GM18511 (cell line): Measurements from ENCODE around the gene YAE1.

Experiments used
- ATAC-seq: cut with Tn5 transposase; IDR thresholded peaks from one replicate; pipeline ENCODE4 v1.9.1; 2021; ENCODE audit warnings: mild to moderate bottlenecking, moderate library complexity; ENCODE audit not compliant: unreplicated experiment

YAE1 gene

DNA sequence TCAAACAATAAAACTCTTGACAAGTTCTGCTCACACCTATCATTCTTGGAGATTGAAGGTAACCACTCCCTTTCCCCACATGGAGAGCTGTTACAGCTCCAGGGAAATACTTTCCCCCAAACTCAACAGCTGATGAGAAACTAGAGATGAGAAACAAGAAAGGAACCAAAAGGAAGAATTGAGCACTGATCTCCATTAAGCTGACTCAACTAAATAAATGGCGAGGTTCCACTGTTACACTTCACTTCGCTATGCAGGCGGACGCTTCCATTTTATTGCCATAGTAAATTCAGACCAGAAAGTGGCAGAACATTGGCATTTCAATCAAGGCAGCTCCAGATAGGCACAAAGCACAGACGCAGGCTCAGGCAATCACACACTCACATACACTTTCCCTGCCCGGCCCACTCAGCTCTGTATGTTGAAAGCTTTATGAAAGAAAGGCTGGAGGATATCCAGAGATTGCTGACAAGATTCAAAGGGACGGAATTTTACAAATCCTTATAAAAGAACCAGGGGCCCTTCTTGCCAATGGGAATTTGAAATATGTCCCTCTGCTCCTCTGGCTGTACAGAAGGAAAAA is 11.5 kb upstream of the YAE1 start:
- no peak for ATAC-seq

DNA sequence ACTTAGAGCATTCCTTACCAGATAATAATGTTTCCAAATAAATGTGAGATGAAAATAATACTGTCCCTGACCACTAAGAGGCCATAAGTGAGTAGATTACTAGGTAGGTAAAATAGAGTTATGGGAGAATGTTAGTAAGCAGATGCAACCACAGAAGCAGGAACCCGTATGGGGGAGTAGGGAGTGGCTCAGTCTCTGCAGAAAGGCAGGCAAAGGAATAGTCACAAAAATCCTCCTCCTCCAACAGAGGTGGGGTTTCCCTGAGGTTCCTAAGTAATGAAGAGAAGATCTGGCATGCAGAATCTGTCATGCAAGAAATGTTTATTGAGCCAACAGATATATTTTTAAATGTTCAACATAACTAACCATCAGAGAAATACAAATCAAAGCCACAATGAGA is 9.0 kb upstream of the YAE1 start:
- no peak for ATAC-seq

DNA sequence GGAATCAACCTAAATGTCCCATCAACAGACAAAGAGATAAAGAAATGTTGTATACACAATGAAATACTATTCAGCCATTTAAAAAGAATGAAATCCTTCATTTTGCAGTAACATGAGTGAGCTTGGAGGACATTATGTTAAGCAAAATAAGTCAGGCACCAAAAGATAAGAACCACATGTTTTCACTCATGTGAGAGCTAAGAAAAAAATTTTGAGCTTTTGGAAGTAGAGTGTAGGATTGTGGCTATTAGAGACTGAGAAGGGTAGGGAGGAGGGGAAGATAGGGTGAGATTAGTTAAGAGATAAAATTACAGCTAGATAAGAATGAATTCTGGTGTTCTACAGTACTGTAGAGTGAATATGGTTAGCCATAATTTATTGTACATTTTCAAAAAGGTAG is 8.3 kb upstream of the YAE1 start:
- ATAC-seq, result no peak

DNA sequence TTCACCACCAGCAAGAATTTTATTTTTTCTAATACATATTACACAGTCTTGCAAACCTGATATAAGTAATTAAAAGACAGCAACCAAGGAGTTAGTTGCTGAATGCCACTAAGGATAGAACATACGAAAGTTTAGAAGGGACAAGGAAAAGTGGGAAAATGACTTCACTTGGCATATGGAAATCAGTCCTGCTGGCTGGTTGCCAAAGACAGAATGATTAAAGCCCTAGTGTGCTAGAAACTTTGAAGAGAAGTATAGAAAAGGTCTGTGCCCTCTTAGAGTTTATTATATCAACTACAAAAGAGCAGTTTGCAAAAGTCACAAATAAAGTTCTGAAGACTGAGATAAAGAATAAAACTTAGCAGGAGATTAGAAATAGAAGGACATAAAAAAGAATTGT is 5.8 kb upstream of the YAE1 start:
- ATAC-seq, result no peak

DNA sequence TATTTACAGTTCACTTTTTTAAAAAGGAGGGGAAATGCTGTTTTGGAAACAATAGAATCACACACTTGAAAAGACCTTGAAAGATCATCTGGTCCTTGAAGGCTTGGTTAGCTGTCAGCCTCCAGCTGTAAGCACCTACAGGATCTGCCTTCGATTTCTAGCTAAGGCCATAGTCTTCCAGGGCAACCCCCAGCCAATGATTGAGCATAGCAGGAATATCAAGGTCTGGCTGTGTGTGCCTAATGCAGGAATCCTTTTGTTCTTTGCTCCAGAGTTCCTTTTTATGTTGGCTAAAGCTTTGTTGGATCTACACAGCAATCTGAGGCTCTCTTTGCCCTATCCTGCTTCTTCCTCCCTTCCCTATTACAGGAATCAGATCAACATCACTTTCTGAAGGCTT is 5.2 kb upstream of the YAE1 start:
- no peak for ATAC-seq

DNA sequence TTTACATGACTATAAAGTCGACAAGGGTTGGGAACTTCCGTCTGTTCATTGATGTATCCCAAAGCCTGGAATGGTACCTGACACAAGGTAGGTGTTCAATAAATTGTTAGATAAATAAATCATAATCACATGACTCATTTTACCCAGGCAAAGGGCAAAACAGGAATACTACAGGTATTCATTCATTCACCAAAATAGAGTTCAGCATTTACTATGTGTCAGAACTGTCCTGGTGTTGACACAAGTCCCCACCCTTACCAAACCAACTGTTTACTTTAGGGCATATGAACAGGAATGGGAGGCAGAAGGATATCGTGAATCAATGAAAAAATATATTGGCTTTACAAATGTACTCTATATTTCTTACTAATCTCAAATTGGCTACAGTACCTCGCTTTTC is 666 bp upstream of the YAE1 start:
- no peak for ATAC-seq

DNA sequence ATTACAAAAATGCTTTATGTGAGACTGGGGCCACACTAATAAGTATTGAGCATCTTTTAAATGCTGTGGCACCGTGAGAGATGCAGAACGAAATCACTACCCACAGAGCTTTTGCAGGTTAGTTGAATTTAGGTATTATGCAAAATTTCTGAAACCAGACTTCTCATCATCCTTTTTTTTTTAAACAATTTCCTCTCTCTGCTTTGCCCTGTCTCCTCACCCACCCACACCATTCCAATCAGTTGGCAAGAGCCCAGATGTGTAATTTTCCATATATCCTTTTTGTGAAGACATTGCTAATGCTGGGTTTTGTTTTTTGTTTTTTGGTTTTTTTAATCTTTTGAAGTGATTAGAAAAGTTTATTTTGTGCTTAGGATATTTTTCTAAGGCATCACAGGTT is 1.1 kb downstream of the YAE1 start:
- ATAC-seq, result no peak

DNA sequence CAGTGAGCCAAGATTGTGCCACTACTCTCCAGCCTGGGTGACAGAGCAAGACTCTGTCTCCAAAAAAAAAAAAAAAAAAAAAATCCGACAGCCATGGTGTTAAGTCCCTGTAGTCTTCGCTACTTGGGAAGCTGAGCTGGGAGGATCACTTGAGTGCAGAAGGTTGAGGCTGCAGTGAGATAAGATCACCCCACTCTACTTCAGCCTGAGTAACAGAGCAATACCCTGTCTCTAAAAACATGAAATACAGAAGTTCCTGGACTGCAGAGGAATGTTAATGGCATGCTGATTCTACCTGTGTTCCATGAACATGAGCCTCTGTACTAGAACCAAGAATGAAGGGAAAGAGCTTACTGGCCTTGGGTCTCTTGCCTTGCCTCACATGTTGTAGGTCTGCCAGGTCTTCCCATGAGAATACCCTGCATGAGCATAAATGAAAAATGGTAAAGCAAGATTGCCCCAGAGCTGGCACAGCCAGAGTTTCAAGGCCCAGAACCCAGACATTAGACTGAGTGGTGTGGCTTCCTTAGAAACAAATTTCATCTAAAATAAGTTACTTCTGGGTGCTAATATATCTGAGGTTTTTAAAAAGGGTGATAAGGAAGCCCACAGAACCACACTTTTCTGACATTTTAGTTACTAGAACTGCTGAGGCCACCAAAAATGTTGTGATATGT is 8.6 kb downstream of the YAE1 start:
- no peak for ATAC-seq

DNA sequence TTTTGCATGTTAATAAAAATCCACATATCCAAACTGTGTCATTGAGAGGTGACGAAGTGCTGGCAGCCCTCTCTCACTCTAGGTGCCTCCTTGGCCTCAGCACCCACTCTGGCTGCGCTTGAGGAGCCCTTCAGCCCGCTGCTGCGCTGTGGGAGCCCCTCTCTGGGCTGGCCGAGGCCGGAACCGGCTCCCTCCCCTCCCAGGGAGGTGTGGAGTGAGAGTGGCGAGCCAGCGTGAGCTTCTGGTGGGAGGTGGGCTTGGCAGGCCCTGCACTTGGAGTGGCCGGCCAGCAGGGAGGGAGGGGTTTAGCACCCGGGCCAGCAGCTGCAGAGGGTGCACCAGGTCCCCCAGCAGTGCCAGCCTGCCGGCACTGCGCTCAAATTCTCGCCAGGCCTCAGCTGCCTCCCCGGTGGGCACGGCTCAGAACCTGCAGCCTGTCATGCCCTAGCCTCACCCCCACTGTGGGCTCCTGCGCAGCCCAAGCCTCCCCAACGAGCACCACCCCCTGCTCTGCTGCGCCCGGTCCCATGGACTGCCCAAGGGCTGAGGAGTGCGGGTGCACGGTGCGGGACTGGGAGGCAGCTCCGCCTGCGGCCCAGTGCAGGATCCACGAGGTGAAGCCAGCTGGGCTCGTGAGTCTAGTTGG is 11.1 kb downstream of the YAE1 start:
- ATAC-seq, result no peak

DNA sequence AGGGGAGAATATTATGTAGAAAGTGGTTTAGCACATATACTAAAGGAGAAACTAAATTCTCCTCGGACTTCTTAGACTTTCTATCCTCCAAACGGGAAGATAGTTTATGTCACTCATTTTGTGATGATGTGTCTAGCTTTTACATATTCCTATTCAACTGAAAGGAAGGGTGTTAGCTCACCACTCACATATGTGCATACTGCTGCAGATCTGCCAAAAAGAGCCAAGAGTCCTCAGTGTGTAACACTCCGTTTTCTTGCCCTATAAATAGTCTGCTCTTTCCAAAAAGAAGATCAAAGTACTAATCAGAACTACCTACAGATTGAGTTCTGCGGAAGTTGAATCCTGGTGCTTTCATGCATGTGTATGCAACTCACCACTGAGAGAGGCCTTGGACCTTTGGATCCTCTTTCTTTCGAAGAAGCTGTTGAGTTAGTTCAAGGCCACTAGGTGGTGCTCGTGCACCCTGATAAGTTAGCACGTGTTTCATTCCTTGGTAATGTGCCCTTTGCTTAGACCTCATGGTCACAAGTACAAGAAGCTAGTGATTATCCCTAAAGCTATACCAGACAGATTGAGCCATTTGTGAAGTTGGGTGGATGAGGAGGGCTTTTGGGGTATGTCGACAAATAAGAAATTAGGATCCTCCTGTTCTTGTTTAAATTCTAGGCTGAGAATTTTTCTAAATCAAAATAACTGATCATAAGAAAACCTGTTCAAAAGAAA is 14.1 kb downstream of the YAE1 start:
- peak; percentile 98 for ATAC-seq

DNA sequence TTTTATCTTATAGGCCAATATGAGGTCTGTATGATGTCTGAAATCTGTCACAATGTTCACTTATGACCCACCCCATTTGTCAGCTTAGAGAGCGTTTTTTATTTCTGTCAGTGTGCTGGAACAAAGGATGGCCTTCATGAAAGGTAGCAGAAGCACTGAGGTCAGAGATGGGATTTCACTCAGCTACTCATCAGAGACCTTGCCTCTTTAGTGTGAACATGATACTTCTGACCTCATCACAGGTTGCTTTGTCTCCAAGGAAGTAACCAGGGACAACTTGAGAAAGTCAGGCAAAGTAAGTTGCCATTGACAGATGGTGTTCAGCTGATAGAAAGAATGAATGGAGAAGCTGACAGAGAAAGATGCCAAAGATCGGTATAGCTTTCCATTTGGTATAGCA is 16.3 kb downstream of the YAE1 start:
- no peak for ATAC-seq

DNA sequence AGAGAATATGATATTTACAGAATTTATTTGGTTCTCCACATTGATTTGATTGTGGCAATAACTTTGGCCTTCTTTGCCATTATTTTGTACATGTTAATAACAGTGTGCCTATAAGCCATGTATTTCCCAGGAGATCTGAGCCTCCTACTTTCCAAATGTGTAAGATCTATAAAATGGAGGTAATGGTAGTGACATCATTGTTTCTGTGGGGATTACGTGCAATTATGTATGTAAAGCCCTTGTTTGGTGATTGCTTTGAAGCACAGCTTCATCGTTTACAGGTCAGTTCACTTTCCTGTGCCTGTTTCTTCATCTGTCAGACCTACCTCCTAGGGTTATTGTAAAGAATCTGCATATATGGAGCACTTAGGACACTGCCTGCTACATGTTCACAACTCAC is 17.3 kb downstream of the YAE1 start:
- no peak for ATAC-seq

DNA sequence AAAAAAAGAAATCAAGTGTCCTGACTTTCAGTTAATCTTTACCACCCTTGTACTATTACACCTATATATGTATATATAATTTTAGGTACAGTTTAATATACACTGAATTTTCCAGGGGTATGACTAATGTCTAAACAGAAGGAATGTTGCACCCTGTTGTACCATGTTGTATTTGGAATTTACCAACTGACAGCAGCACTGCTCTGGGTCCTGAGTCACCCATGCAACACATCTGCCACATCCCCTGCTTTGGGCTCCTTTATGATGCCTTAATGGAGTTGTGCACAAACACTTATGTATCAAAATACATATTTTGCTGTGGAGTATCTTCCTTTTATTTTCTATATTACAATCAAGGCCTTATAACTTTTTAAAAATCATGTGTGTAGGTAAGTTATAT is 21.2 kb downstream of the YAE1 start:
- no peak for ATAC-seq

DNA sequence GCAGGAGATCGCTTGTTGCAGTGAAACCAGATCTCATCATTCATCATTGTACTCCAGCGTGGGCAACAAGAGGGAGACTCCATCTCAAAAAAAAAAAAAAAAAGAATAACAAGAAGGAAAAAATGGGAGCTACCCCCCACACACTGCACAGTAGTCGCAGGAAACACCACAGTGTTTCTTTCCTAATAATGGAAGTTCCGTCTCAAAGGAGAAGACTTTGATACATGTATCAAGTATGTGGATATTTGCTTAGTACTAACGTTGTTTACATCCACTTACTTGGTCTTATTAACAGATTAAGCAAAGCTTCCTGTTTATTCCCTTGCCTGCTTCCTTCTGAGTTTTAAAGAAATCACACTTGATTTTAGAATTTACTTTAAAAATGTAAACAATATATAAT is 22.2 kb downstream of the YAE1 start:
- ATAC-seq, result no peak

DNA sequence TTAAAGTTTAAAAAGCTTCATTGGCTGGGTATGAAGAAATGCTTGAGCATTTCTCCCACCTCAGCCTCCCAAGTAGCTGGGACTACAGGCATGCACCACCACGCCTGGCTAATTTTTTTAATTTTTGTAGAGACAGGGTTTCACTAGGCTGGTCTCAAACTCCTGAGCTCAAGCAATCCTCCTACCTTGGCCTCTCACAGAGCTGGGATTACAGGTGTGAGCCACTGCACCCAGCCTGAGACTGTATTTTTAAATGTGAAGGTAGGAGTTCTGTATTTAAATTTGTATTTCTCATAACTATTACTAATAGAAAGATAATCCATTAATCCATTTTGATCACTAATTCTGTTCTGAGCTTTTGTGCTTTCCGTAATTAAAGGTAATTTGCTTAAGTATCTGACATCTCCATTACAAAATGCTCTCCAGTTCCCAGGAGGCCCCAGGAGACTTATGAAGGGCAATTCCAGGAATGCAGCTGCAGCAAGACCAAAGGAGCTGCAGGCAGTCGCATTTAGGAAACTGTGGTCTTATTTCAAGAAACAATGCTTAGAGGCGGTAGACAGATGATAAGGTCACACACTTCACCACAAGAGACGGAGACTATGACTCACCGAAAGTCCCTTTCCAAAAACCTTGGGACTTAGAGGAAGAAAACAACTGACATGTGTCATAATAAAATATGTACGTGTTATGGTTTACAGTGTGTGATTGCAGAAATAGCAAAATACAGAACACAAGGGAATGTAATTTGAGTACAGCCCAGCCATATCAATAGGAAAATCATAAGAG is 23.3 kb downstream of the YAE1 start:
- ATAC-seq, result peak; percentile 97

DNA sequence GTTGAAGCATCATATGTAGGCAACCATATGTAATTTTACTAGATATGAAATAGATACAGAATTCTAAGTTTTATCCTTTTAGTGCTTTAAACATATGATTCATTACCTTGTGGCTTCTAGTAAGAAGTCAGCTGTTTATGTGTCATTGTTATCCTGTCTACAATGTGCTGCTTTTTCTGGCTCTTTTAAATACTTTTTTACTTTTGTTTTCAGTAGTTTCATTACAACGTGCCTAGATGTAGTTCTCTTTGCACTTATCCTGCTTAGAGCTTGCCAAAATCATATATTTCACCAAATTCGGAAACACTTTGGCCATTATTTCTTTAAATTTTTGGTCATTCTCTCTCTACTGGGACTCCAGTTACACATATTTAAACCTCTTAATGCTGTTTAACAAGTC is 26.4 kb downstream of the YAE1 start:
- no peak for ATAC-seq

DNA sequence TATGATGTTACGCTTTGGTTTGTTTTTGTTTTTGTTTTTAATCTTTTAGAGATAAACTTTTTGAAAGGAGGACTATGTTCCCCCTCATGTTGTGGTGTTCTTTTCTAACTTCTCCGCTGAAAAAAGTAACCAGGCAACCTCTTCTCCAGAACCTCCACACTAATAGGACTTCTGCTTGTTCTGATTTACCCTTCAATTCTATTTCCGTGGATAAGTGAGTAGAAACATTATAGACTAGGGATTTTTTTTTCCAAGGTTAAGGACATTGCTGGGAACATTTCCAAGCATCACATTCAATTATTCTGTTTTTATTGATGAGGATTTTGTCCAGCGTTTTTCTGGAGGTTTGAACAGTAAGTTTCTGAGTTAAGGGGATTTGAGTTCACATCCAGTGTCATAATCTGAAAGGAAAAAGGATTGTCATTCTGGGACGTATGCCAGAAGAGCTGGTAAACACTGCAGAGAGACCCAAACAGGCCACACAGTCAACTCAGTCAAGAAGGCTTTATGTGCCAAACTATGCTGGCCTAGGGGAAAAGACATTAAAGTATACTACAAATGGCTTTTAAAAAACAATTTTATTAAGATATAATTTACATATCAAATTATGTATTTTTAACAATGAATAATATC is 28.9 kb downstream of the YAE1 start:
- no peak for ATAC-seq

DNA sequence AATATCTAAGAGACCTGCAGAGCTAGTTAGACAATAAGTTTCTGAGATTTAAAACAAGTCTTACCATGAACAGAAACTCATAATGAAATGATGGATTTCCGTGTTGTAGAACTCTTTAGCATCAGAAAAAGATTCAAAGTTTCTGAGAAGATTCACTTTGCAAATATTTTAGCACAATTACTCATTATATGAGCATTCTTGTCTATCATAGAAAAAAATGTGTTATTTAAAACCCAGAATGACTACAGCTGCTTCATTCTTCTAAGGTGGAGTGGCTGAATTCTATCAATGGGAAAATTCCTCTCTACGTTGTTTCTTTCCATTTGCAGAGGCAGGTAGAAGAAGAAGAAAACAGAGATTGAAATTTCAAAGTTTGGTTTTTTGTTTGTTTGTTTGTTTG is 36.1 kb downstream of the YAE1 start:
- no peak for ATAC-seq

DNA sequence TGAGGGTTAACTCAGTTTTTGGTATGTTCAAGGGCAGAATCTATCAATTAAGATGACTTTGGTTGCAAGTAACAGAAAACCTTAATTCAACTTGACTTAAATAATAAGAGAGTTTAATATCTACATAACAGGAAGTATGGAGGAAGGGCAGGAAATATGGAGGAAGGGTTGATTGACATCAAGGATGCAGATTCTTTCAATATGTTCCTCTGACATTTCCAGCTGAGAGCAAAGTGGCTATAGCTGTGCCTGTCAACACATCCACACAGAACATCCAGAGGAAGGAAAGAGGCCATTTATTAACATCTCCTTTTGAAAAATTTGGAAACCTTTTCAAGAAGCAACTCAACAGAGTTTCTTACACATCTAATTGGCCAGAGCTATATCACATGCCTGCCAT is 37.7 kb downstream of the YAE1 start:
- ATAC-seq, result no peak

DNA sequence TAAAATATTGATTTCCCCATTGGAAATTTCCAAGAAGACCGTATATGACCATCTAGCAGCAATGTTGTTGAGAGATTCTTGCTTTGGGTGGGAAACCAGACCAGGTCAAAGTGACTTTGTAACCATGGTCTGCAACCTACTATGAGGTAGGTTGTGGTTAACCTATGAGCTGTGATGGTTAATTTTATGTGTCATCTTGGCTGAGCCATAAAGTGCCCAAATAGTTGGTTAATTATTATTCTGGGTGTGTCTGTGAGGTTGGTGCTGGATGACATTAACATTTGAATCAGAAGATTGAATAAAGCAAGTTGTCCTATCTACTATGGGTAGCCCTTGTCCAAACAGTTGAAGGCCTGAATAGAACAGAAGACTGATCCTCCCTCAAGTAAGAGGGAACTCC is 38.9 kb downstream of the YAE1 start:
- peak; percentile 79 for ATAC-seq

DNA sequence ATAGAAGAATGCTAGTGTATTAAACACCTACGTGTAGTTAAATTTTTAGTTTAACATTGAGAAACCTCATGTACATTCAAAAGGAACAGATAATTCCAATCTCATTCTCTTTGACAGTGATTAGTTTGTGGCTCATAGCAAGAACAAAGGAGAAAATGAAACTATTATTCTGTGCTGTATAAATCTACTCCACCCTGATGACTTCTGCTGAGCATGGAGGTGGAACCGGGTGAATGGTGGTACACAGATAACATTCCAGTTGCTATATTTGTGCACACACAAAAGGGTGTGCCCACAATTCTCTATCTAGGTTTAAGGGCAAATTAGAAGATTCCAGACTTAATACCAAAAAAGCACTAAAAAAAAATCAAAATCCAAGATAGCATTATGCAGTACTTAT is 40.1 kb downstream of the YAE1 start:
- no peak for ATAC-seq
